Endothelial cell of umbilical vein (primary cell): ENCODE results near the gene ARHGAP30. TPM values are rescaled to one million over a fixed set of nuclear protein-coding genes. Genes with fewer than 3 reads are reported as not detected.

Experiments
- BruUV-seq: library from RNA; stranded (reverse); fragments of 400-500 nt; replicated peaks from 2 replicates; lab custom pipeline; 2021; lab: Mats Ljungman, UMichigan
- CTCF ChIA-PET: fragments of 300-600, 350-600 bp; sonication (Branson Sonifier 250); formaldehyde crosslinking; loops from one replicate; lab custom pipeline; 2021; ENCODE audit warnings: antibody characterized with exemption, inconsistent platforms; lab: Charles Lee
- POLR2A ChIA-PET: fragments of 300-600, 350-600 bp; sonication (Branson Sonifier 250); formaldehyde crosslinking; loops from one replicate; lab custom pipeline; 2021; ENCODE audit warnings: antibody characterized with exemption, inconsistent platforms; lab: Charles Lee
- DNase-seq: peaks from one replicate; pipeline ENCODE4 v3.0.0-alpha.2; 2011; ENCODE audit warnings: low read depth, low spot score
- FAIRE-seq: peaks from 2 replicates; lab custom pipeline; 2011; peaks lifted over from hg19 to GRCh38; lab: Jason Lieb, UNC
- H2AFZ ChIP-seq: 2 replicates; pipeline ENCODE4 v1.6.0; 2012; ENCODE audit warnings: low read depth, low read length, control low read depth, inconsistent platforms
- H3K27ac ChIP-seq: 2 replicates; pipeline ENCODE4 v1.5.1; 2011; ENCODE audit warnings: low read depth, mild to moderate bottlenecking, control low read depth, low read length, moderate library complexity; ENCODE audit not compliant: insufficient read depth
- H3K27me3 ChIP-seq, 2 experiments: 2 replicates each; pipeline versions ENCODE4 v1.6.0 to v1.6.1; 2011; ENCODE audit warnings: low read length in 2 of 2, mixed read lengths in 1 of 2; ENCODE audit not compliant: control insufficient read depth in 2 of 2, insufficient read depth in 2 of 2
- H3K36me3 ChIP-seq, 2 experiments: 2 replicates in 1 of 2; 3 replicates in 1 of 2; pipeline ENCODE4 v1.5.1; 2011; ENCODE audit warnings: low read length in 2 of 2, mild to moderate bottlenecking in 1 of 2, moderate library complexity in 1 of 2; ENCODE audit not compliant: control insufficient read depth in 2 of 2, insufficient read depth in 2 of 2; ENCODE audit errors: extremely low read depth in 1 of 2
- H3K4me1 ChIP-seq: 3 replicates; pipeline ENCODE4 v1.5.1; 2011; ENCODE audit warnings: mild to moderate bottlenecking, low read length; ENCODE audit not compliant: control insufficient read depth, insufficient read depth; ENCODE audit errors: extremely low read depth
- H3K4me2 ChIP-seq: 2 replicates; pipeline ENCODE4 v1.6.1; 2011; ENCODE audit warnings: low read length, control low read depth, mixed read lengths; ENCODE audit not compliant: insufficient read depth
- H3K4me3 ChIP-seq, 3 experiments: fragments of 200-600 bp in 1 of 3; sonication (generic), shearing (Covaris generic) in 1 of 3; replicated peaks in 1 of 3; 2 replicates each; pipeline ENCODE4 v1.5.1; 2011 to 2016; ENCODE audit warnings: control low read depth in 3 of 3, low read length in 3 of 3, mild to moderate bottlenecking in 2 of 3, inconsistent platforms in 1 of 3, low read depth in 1 of 3, moderate library complexity in 1 of 3; ENCODE audit not compliant: insufficient read depth in 1 of 3
- H3K79me2 ChIP-seq: 2 replicates; pipeline ENCODE4 v1.6.0; 2012; ENCODE audit warnings: low read length, inconsistent platforms; ENCODE audit not compliant: control insufficient read depth, insufficient read depth
- H3K9ac ChIP-seq: replicated peaks from 2 replicates; pipeline ENCODE3; 2011; ENCODE audit warnings: low read length, control low read depth; ENCODE audit not compliant: insufficient read depth; ENCODE audit errors: extremely low read depth
- H3K9me1 ChIP-seq: replicated peaks from 3 replicates; pipeline ENCODE4 v1.6.0; 2011; ENCODE audit warnings: mild to moderate bottlenecking, low read length; ENCODE audit not compliant: control insufficient read depth, insufficient read depth; ENCODE audit errors: extremely low read depth
- H3K9me3 ChIP-seq: replicated peaks from 2 replicates; pipeline ENCODE4 v1.5.1; 2012; ENCODE audit warnings: low read length, inconsistent platforms; ENCODE audit not compliant: control insufficient read depth, insufficient read depth
- H4K20me1 ChIP-seq: replicated peaks from 2 replicates; pipeline ENCODE3; 2011; ENCODE audit warnings: mild to moderate bottlenecking, low read length; ENCODE audit not compliant: control insufficient read depth, insufficient read depth; ENCODE audit errors: extremely low read depth
- EZH2 ChIP-seq: IDR thresholded peaks from 2 replicates; pipeline ENCODE4 v1.6.1; 2012; ENCODE audit warnings: borderline replicate concordance, low read depth, mild to moderate bottlenecking, moderate library complexity, low read length, inconsistent platforms; ENCODE audit not compliant: severe bottlenecking
- FOS ChIP-seq: IDR thresholded peaks from 2 replicates; pipeline ENCODE4 v1.6.1; 2011; ENCODE audit warnings: mild to moderate bottlenecking, low read length, moderate library complexity, borderline replicate concordance; ENCODE audit not compliant: insufficient read depth
- GATA2 ChIP-seq: IDR thresholded peaks from 2 replicates; pipeline ENCODE4 v1.7.0; 2011; ENCODE audit warnings: low read depth, mild to moderate bottlenecking, moderate library complexity, mixed read lengths, low read length; ENCODE audit not compliant: insufficient read length, insufficient read depth
- JUN ChIP-seq: IDR thresholded peaks from 2 replicates; pipeline ENCODE4 v1.6.1; 2011; ENCODE audit warnings: borderline replicate concordance, low read depth; ENCODE audit not compliant: insufficient read length, insufficient read depth
- MAX ChIP-seq: IDR thresholded peaks from 2 replicates; pipeline ENCODE4 v1.6.1; 2011; ENCODE audit not compliant: insufficient read depth, insufficient read length
- MYC ChIP-seq: IDR thresholded peaks from one replicate; pipeline ENCODE4 v1.6.1; 2011; ENCODE audit warnings: mild to moderate bottlenecking, low read depth, low read length
- POLR2A ChIP-seq: IDR thresholded peaks from 2 replicates; pipeline ENCODE4 v1.6.1; 2012; ENCODE audit warnings: low read depth, mild to moderate bottlenecking, control low read depth, low read length
- POLR2AphosphoS5 ChIP-seq: IDR thresholded peaks from 2 replicates; pipeline ENCODE4 v1.6.1; 2012; ENCODE audit warnings: low read depth, mild to moderate bottlenecking, control low read depth, low read length, moderate library complexity; ENCODE audit not compliant: insufficient read depth
- dilution Hi-C: fragments of 300-500 bp; cut with MboI; formaldehyde crosslinking; loops from one replicate; pipeline ENCODE4 v1.15.0; 2019; ENCODE audit warnings: low sequenced_read_pairs; ENCODE audit not compliant: extremely low pct_ligation_motif_present
- intact Hi-C: fragments of 100-400 bp; cut with micrococcal nuclease; formaldehyde crosslinking; loops from one replicate; pipeline ENCODE4 v1.10.0; 2022
- polyA plus RNA-seq, 4 experiments: library from polyadenylated mRNA; depleted of rRNA in 3 of 4; stranded (reverse) in 3 of 4; unstranded in 1 of 4; fragments of >200 nt; gene quantifications; 2 replicates each; pipeline versions ENCODE4 v1.2.1 to v1.2.3, GENCODE V29; 2011 to 2012; ENCODE audit warnings: missing spikeins in 1 of 4
- total RNA-seq: library from RNA; stranded (reverse); gene quantifications from 2 replicates; pipeline ENCODE4 v1.2.3, GENCODE V29; 2021
- TF ChIP-seq, protein P1 (sequence below), 2 donors: IDR thresholded peaks; 1 replicate in 1 of 2; 2 replicates in 1 of 2; pipeline ENCODE4 v1.5.1; 2011; ENCODE audit warnings: low read length in 2 of 2, mild to moderate bottlenecking in 2 of 2, moderate library complexity in 2 of 2, control low read depth in 1 of 2, inconsistent platforms in 1 of 2, low read depth in 1 of 2; ENCODE audit not compliant: insufficient read depth in 1 of 2; ENCODE audit errors: extremely low read depth in 1 of 2

Gene ARHGAP30
- total and polyA plus RNA-seq, 2 donors (not counting 3 experiments of a cell fraction or from before 2014, with no cell fraction given) = not detected

DNA sequence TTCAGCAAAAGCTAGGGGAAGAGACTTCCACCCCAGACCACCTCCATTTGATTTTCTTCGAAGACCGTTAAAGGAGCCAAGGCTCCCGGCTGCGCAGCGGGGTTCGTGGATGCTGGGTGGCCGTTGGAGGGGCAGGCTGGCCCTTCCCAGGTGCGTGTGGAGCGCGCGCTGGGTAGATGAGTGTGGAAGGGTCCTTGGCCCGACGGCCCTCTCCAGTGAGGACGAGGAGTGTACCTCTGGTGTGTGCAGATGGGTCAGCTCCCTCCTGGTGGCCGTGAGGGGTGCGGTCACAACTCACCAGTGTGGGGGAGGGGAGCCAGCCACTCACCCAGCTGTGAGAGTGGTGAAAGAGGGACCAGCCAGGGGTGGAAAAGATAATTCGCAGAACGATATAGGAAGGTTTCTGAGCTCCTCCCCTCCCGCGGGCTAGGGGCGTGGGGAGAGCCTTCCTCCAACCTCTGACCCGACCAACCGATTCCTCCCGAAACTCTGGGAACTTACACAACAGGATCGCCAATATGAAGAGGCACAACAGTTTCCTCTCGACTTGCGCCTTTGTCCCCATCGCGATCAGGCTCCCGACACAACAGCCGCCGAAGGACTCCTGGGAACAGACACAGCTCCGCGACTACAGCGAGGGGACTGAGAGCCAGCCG is 49.1 kb downstream of the ARHGAP30 start, which contains the start of gene F11R:
F11R (minus strand) TSS at position 644 of the 656 bp plus-strand sequence; CDS start at position 565, 79 bp downstream.
- POLR2A ChIA-PET = interaction anchor here (0.6 to 2.5 kb wide), 4 partner anchors 23 to 138 kb away, joined by 4 to 19 read pairs (median 6); partner anchors contain the start of gene USF1
- peak within 1 kb of the TSS; percentile 93 for H2AFZ ChIP-seq

More for the DNA sequence above, 49.1 kb downstream of the ARHGAP30 start, which contains the start of gene F11R:
- DNase-seq (peak; percentile 66), FAIRE-seq (no peak)
- Histone ChIP-seq H3K36me3 (no peaks in the 10 kb centered on the region), H3K9me1 (no peaks in the 10 kb centered on the region), H3K9me3 (no peaks in the 10 kb centered on the region), H3K4me2 (peak within 1 kb of the TSS; percentile 69), H3K27ac (peak within 1 kb of the TSS; percentile 81), H4K20me1 (no peaks in the 10 kb centered on the region), H3K4me3 (peak within 1 kb of the TSS; percentile 70 to 87 (median 77)), H3K79me2 (peaks cover 24% of the 10 kb centered on the region), H3K27me3 (no peaks in the 10 kb centered on the region), H3K4me1 (peaks cover 39% of the 10 kb centered on the region), H3K9ac (peak within 1 kb of the TSS; percentile 88)
- CTCF ChIA-PET = interaction anchor here (0.8 to 5.6 kb wide), 11 partner anchors 10 to 133 kb away, joined by 3 to 100 read pairs (median 4); partner anchors contain the start of genes KLHDC9, UFC1 and USF1
- dilution Hi-C loops = no loop called here
- intact Hi-C loops = loop anchor here (1.0 to 10.0 kb wide), 5 partner anchors 7 to 364 kb away; partner anchors contain the start of gene USF1
- TF ChIP-seq MAX (no peak), FOS (no peak), GATA2 (no peak), POLR2AphosphoS5 (no peak), MYC (no peak), EZH2 (no peak), POLR2A (peak; percentile 62), JUN (no peak)
- TF ChIP-seq, protein P1, sequence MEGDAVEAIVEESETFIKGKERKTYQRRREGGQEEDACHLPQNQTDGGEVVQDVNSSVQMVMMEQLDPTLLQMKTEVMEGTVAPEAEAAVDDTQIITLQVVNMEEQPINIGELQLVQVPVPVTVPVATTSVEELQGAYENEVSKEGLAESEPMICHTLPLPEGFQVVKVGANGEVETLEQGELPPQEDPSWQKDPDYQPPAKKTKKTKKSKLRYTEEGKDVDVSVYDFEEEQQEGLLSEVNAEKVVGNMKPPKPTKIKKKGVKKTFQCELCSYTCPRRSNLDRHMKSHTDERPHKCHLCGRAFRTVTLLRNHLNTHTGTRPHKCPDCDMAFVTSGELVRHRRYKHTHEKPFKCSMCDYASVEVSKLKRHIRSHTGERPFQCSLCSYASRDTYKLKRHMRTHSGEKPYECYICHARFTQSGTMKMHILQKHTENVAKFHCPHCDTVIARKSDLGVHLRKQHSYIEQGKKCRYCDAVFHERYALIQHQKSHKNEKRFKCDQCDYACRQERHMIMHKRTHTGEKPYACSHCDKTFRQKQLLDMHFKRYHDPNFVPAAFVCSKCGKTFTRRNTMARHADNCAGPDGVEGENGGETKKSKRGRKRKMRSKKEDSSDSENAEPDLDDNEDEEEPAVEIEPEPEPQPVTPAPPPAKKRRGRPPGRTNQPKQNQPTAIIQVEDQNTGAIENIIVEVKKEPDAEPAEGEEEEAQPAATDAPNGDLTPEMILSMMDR (IDR thresholded peaks at IDR 0.05; ENCODE audit: extremely low read depth in 1 of 2, insufficient read depth in 1 of 2, low read depth in 1 of 2, low read length in 2 of 2) = peak; percentile 6 to 49
- no TSS peak for BruUV-seq
